HG03103 (cell line): ENCODE measurements around the gene RSRC1.
"Not testable (repeated sequence)": the region's sequence is repeated elsewhere in the genome, so short reads cannot be mapped to it uniquely, and the experiment has no call there.

Experiments
- ATAC-seq: cut with Tn5 transposase; IDR thresholded peaks from one replicate; pipeline ENCODE4 v1.9.1; 2021; ENCODE audit warnings: low read depth; ENCODE audit not compliant: unreplicated experiment

RSRC1 gene

DNA sequence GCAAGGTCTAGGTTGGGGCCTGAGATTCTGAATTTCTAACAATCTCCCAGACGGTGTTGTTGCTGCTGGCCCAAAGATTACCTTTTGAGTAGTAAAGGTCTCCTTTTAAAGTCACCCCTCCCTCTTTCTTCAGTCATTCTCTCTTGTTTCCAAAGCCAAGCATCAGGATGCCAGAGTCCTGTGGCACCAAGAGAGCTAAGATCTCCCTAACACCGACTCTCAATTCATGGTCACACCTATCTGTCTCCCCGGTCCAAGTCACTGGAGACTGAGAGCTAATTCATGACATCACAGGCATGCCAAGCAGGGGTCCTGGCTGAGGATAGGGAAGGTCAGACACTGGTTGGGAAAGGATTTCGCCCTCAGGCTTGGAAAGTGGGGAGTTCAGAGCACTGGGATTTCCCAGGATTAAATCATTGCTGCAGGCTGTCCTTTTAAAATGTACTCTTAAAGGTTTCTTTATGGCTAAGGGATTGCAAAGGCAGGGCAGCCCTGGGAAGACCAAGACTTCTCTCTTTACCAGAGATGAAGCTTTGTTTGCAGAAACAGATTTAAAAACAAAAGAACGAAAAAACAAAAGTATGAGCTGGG lies 11.0 kb upstream of the RSRC1 start:
- no peak for ATAC-seq

DNA sequence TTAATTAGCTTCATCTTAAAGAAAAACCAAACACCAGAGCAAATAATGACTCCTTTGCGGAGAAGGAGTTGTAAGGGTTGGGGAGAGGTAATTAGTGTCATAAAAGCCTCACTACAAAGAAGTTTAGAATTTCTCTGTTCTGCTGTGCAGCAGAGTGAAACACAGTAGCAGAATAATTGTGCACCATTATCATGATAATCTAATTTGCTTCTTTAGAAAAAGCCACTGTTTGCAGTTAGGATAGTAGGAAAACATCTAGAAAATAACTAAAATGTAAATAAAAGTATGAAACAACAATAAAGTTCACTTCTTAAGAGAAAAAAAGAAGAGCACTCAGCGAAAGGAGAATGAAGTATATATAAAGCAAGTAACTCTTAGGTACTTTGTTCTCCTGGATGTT lies 9.2 kb upstream of the RSRC1 start:
- ATAC-seq, result no peak

DNA sequence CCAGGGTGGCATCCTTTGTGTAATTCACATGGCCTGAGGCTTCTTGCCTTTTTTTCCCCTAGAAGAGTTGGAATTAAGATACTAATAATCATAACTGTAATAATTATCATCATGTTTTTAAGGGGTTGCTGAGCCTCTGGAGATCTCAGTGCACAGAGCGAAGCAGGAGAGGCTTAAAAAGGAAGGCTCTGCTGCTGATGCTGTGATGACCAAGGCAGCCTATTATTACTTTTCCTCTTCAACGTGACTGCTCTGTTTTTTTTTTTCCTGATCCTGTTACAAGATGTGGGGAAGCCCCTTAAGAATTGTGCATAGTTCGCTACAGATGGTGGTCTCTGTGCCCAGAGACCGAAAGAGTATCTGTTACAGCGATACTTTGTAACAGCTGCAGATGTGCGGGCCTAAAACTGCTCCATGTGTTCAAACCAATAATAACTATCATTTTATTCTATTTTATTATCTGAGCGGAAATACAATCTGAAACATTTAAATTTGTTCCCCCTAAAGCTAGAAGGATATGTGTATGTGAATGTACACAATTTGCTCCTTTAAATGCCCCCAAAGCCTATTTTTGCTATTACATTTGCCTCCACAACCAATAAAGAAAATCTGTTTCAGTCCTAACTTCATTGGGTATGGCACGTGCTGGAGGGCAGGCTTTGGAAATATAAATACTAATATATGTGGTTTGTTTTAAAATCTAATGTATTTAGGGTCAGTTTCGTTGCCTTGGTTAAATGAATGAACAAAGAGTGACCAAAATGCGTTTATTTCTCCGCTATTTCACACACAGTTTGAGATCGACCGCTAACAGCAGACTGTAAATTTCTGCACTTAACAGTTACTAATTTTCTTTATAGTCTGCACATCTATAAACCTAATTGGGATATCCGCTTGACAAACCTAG lies 8.3 kb upstream of the RSRC1 start:
- ATAC-seq, result no peak

DNA sequence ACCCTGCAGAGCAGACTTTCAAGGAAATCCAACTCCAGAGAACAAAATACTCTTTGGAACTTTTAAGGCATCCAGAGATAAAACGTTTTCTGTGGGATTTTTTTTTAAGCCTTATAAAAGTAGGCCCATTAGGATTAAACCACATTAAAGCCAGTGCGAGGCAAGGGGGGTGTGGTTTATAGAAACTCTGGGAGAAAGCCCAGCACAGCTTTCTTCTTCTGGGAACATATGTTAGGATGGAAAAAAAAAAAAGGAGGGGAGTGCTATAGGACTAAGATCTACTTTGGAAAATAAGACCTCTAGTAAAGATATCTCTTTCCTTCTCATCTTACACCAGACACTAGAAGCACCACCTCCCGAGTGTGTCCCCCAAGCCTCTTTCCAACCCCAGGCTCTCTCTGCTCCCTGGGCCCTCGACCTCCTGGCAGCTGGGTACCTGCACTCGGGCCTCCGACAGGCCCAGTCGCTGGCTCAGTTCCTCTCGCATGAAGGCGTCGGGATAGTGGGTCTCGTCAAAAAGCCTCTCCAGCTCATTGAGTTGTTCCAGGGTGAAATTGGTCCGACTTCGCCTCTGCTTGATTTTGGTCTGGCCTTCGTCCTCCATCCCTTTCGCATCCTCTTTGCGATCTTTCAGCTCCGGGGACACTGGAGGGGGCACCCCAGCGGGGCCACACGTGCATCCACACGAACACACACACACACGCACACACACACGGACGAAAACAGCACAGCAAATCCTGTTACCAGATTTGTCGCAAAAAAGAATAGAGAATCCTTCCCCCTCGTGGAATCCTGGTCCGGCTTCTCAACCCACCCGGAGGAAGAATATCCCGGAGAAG lies 7.4 kb upstream of the RSRC1 start:
- ATAC-seq, result no peak

DNA sequence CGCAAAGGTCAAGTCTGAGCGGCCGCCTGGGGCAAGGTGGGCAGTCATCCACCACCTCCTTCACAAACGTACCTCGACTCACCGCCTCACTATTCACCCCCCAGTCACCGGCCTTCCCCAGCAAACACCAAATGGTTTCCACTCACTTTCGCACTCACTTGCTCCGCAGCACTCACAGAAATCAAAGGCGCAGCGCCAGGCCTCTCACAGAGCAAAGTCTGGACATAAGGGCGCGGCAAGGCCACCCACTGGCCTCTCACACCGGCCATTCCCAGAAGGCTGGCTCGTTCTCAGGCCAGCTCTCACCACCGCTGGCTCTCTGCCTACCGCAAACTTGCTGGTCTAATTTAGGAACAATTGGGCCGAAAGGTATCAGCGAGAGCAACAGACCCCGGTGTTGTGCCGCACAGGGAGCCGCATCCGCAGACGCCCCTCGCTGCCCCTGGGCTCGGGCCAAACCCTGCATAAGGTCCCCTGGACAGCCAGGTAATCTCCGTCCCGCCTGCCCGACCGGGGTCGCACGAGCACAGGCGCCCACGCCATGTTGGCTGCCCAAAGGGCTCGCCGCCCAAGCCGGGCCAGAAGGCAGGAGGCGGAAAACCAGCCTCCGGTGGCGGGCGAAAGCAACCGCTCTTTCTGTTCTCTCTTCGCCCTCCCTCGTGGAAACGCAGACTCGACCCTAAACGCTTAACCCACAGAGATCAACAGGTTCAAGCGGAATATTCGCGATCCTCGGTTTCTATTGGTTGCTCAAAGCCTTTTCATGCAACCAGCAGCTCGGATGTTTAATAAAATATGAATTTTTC lies 6.6 kb upstream of the RSRC1 start:
- no peak for ATAC-seq

DNA sequence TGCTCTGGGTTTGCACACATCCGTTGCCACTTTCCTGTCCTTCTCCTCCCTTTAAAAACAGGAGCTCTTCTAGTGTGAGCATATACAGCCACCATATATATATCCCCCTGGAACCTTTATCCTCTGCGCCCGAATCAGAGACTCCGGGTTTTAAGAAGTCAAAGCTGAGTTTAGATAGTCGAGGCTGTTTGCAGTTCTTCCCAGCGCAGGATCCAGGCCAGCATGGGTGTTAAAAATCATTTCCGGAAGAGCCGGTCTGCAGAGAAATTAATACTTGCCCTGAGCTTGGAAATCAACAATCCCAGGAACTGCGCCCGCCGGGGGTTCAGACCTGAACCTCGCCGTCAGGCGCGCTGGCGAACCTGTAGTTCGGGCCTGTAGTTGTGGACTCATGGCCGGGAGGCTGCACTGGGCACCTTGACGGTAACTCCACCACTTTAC lies 6.0 kb upstream of the RSRC1 start:
- no peak for ATAC-seq

DNA sequence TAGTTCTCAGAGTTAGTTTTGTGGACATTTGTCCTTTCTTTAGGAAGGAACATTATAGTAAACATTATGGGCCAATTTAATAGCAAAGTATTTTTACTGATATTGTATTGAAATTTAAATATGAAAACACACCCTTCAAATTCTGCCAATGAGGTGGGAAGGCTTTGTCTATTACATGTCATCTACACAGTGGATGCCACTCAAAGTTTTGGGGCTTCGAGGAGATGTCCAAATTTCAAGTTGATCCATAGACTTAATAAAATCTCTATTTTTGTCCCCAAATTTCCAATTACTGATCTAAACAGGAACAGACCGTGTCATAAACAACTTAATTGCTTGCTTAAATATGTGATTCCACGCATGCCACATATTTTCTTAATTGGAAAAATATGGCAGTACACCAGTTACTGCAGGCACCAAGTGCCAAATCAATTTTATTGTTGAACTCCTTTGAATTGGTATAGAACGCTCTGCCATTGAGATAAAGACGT lies 5.4 kb upstream of the RSRC1 start:
- ATAC-seq, result no peak

DNA sequence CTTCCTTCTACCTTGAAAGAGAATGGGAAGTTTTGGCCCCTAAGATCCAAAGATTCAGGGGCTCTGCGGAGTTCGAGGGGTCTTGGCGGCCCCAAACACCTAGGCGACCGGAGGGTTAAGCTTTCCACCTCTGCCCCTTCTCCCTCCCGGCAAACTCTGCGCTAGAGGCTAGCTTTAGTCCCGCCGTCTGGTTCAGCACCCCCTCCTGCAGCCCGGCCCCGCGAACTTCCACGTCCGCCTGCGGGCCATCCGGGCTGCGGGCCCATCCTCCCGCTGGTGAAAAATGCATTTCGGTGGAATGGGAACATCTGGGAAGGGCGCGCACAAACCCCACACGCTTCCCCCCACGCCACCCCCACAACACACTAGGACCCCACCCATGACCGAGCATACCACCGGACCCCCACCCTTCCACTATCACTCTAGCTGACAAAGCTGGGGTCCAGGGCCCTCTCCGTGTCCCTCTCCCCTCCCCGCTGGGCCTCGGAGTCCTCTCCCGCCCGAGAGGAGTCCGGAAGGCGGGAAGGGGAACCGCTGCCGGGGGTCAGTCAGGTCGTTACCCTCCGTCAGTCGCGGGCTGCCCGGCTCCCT lies 4.7 kb upstream of the RSRC1 start:
- ATAC-seq, result no peak

DNA sequence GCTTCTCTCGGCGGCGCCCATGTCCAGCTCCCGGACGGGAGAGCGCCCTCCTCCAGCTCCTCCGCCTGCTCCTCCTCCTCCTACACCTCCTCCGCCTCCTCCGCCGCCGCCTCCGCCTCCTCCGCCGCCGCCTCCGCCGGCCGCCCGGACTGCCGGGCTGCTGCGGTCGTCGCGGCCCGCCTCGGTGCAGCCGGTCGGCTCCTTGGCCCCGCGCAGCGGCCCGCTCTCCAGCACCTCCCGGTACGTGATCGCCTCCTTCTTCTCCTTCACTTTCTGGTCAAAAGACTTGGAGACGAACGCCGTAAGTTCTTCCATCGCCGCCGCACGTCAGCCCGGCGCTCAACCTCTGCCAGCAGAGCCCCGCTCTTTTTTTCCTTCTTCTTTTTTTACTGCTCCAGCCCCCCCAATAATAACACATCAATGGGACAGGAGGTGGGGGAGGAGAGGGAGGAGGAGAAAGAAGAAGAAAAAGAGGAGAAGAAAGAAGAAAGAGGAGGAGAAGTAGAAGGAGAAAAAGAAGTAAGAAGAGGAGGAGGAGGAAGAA lies 4.1 kb upstream of the RSRC1 start:
- ATAC-seq, result no peak

DNA sequence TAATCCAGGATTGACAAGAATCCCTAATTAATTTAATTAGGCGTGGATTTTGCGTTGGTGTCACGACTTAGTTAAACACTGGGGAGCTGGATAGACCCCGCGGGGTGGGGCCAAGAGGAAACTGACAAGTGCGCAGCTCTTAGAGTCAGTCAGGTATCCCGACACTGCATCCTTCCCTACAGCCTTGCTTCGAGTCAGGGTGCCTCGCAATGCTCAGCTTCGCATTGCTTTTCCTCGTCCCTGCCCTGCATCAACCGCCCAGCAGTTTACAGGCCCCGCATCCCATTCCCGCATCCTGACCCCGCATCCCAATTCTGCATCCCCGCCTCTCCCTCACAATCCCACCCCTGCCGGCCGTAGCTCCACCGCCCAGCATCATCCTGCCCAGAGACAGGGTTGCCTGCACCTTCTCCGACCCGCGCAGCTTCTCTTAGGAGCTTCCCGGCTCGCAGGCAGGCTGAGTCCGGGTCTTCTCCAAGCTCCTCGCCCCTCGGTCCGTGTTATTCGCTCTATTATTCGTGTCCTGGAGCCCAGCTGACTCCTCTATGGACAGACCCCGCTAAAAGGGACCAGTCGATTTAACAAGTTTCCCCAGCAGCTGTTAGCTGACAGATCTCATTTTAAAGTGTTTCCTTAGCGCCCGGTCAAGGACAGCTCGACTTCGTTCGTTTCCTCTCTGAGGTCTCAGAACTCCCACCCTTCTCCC lies 3.0 kb upstream of the RSRC1 start:
- ATAC-seq, result no peak

DNA sequence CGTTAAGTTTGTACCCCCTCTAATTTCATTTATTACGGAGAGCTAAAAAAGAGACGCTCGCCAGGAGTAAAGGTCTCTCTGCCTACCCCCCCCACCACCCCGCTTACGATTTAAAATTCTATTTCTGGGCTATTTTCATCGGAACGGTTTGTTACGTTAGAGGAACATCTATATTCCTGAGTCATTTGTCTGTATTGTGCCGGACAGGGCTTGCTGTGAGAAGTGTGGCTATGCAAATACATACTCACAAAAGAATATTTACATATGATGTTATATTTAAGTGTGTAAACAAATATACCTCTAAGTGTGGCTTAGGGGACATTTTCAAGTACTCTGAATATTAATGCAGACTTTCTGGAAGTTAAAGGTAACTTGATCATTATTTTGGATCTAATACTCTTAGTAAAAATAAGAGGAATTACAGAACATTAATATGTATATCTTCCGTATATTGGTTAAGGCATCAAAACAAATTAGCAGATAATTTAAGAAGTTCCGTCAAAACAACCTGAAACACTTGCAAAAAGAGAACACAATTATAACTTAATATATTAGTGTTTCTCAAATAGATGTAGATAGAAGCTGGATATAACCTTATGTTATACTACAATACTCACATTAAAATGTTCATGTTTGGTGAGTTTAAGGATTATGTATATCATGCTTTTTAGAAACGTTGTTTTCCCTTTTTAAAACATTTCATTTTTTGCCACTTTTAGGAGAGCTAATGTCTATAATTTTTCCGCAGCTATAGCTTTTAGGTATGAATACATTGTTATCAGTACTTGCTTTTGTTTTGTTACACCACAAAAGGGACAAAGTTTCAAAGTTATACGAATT lies 2.1 kb upstream of the RSRC1 start:
- ATAC-seq, result no peak

DNA sequence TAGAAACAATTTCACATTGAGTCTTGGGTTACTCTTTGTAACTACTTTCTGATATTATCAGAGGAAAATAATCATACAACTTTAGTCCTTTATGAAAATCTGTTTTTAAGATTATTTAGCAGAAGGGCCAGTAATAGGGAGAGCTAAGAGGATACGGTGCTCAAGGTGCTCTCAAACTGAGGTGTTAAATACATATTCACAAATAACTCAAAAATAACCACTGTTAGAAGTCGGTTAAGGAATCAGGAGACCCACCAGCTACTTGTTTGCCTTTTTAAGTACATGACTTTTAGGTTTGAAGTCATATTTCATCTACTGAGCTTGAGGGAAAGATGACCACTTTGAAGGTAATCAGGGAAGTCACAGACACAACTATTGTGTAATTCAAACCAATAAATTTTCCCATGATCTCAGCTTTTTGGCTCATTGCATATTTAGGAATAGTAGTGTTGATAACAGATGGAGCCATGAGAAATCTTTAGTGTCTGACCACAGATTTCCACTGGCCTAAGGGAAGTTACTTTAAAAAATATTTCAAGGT lies 1.4 kb upstream of the RSRC1 start:
- ATAC-seq, result no peak

DNA sequence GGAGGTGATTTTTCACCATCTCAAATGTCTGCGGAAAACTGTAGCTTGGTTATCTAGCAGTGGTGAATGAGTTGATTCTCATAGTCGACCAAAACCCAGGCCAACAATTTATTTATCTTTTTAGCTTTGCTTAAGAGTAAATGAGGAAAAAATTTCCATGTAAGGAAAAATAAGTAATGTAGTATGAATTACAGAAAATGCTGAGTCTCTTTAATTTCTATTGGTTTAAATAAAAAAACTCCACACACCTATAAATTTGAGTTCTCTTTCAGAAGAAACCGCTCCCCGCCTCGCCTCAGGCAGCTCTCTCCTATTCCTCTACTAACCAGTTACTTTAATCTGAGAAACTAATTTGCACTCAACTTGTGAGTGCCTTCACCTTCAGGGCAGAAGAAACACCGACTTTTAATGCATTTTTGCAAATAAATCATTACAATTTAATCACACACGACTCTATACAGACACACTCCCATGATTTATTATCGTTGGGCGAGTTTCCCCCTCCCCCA lies 540 bp upstream of the RSRC1 start:
- peak; percentile 2 for ATAC-seq

DNA sequence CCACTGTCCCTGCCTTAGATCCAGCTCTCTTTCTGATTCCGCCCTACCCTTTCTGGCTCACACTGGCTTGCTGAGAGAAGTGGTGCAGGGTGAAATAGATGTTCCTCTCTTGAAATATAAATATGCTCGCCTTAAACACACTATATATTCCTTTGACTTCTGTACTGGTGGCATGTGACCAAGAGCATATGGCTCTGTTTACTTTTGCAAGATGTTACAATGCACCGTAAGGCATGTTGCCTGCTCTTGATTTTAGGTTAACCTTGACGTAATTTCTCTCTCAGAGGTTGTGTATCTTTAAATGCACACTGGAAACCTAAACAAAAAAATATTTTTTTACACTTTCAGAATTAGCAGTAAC lies 749 bp downstream of the RSRC1 start:
- ATAC-seq, result peak; percentile 3

DNA sequence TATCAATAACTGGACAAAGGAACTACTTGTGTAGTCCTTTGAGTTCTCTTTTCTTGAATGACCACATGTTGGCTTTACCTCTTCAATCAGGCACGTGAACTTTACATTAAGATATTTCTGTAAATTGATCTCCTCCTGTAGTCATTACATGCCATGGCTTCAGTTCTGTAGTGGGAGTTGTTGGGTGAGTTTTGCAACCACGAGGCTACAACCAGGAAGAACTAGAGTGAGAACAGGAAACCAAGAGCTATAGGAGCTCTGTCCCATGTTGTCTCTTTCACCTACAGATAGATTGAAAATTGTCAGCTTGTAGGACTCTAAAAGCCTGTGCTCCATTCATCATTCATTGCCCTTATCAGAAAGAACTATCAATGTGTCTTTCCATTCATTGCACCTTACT lies 2.0 kb downstream of the RSRC1 start:
- no peak for ATAC-seq

DNA sequence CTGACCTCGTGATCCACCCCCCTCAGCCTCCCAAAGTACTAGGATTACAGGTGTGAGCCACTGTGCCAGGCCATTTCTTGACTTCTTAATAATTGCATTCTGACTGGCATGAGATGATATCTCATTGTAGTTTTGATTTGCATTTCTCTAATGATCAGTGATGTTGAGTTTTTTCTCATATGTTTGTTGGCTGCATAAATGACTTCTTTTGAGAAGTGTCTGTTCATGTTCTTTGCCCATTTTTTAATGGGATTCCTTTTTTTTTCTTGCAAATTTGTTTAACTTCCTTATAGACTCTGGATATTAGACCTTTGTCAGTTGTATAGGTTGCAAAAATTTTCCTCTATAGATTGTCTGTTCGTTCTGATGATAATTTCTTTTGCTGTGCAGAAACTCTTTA lies 3.7 kb downstream of the RSRC1 start:
- not testable (repeated sequence) for ATAC-seq

DNA sequence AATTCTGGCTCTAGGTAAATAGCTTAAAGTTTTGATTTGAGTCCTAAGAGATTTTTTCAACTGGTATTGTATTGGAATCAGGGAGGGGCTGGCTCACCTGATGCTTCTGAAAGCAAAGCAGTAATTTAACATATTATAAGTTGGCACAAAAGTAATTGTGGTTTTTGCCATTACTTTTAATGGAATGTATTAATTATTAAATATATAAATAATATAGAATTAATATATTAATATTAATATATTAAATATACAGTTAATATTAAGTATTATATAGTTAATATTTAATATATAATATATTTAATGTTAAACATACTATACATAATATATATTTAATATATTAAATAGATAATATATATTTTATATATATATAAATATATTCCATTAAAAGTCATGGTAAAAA lies 10.4 kb downstream of the RSRC1 start:
- no peak for ATAC-seq

DNA sequence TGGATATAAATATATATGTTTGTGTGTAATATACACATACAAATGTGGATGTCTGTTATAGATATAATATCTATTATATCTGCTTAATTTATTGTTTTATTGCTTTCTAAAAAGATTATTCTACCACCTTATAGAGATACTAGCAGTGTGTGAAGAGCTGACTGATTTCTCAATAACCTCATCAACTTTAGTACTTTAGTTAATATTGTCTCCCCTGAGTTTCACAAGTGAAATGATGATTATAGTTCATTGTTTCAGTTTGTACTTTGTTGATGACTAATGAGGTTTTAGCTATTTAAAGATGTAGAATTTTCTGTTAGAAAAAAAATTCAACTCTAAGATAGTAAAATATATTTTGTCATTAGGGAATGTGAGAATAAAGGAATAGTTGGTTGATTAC lies 11.4 kb downstream of the RSRC1 start:
- ATAC-seq, result peak; percentile 77
